GM23338 (cell line): ENCODE data around the gene TMEM134. TPM values are rescaled to one million over a fixed set of nuclear protein-coding genes. Genes with fewer than 3 reads are reported as not detected.

Source experiments
- ATAC-seq: fragments of 200-7000 bp; cut with Tn5 transposase; 3 replicates; pipeline ENCODE4 v1.9.1; 2020
- DNase-seq: peaks from one replicate; pipeline ENCODE4 v3.0.0-alpha.2; 2015; ENCODE audit warnings: low spot score
- H2AFZ ChIP-seq: fragments of 200-600 bp; sonication (generic); 2 replicates; pipeline ENCODE4 v1.8.0; 2016; ENCODE audit warnings: antibody characterized with exemption, mild to moderate bottlenecking, moderate library complexity
- H3F3A ChIP-seq: fragments of 200-600 bp; sonication (generic); replicated peaks from 2 replicates; pipeline ENCODE4 v1.8.0; 2017; ENCODE audit warnings: antibody characterized with exemption, mixed run types, low read depth
- H3K27ac ChIP-seq: fragments of 200-600 bp; sonication (generic); 2 replicates; pipeline ENCODE4 v1.6.1; 2016; ENCODE audit warnings: low read depth
- H3K27me3 ChIP-seq: fragments of 200-600 bp; sonication (generic); 2 replicates; pipeline ENCODE4 v1.8.0; 2016; ENCODE audit warnings: mild to moderate bottlenecking, mixed run types, moderate library complexity; ENCODE audit not compliant: insufficient read depth
- H3K36me3 ChIP-seq: fragments of 200-600 bp; sonication (generic); 2 replicates; pipeline ENCODE4 v1.8.0; 2016; ENCODE audit warnings: mild to moderate bottlenecking; ENCODE audit not compliant: insufficient read depth
- H3K4me1 ChIP-seq: fragments of 200-600 bp; sonication (generic); 2 replicates; pipeline ENCODE4 v1.8.0; 2016; ENCODE audit warnings: mild to moderate bottlenecking, moderate library complexity; ENCODE audit not compliant: insufficient read depth
- H3K4me2 ChIP-seq: fragments of 200-600 bp; sonication (generic); 2 replicates; pipeline ENCODE4 v1.7.1; 2017; ENCODE audit warnings: mixed run types
- H3K4me3 ChIP-seq: fragments of 200-600 bp; sonication (generic); 2 replicates; pipeline ENCODE4 v1.6.1; 2016; ENCODE audit warnings: mixed run types
- H3K79me2 ChIP-seq: fragments of 200-600 bp; sonication (generic); replicated peaks from 2 replicates; pipeline ENCODE4 v1.8.0; 2017; ENCODE audit warnings: mild to moderate bottlenecking; ENCODE audit not compliant: insufficient read depth
- H3K9me2 ChIP-seq: fragments of 200-600 bp; sonication (generic); 2 replicates; pipeline ENCODE4 v1.8.0; 2017; ENCODE audit not compliant: insufficient read depth
- H4K20me1 ChIP-seq: fragments of 200-600 bp; sonication (generic); replicated peaks from 2 replicates; pipeline ENCODE4 v1.8.0; 2017; ENCODE audit warnings: mild to moderate bottlenecking; ENCODE audit not compliant: insufficient read depth
- H3K27ac Mint-ChIP-seq: 2 replicates; pipeline ENCODE4 v1.8.0; 2020; ENCODE audit warnings: inconsistent platforms, mild to moderate bottlenecking, moderate library complexity, mixed read lengths
- H3K27me3 Mint-ChIP-seq: 3 replicates; pipeline ENCODE4 v1.8.0; 2022; ENCODE audit warnings: low read depth, mild to moderate bottlenecking, moderate library complexity, mixed read lengths, inconsistent platforms; ENCODE audit not compliant: insufficient read depth, poor library complexity
- H3K36me3 Mint-ChIP-seq: 3 replicates; pipeline ENCODE4 v1.8.0; 2021; ENCODE audit warnings: low read depth, mild to moderate bottlenecking, inconsistent platforms, moderate library complexity, mixed read lengths
- H3K4me1 Mint-ChIP-seq: 3 replicates; pipeline ENCODE4 v1.8.0; 2020; ENCODE audit warnings: mild to moderate bottlenecking, inconsistent platforms, mixed read lengths
- H3K4me3 Mint-ChIP-seq: 3 replicates; pipeline ENCODE4 v1.8.0; 2021; ENCODE audit warnings: moderate library complexity, mild to moderate bottlenecking, inconsistent platforms, mixed read lengths
- H3K9me3 Mint-ChIP-seq: 3 replicates; pipeline ENCODE4 v1.8.0; 2020; ENCODE audit warnings: moderate library complexity, mild to moderate bottlenecking, inconsistent platforms, mixed read lengths
- CREB1 ChIP-seq: fragments of 250-450 bp; sonication (Bioruptor Pico); IDR thresholded peaks from 2 replicates; pipeline ENCODE4 v1.5.0; 2020; ENCODE audit warnings: low read depth, mild to moderate bottlenecking, moderate library complexity
- EZH2 ChIP-seq: fragments of 200-600 bp; sonication (generic); IDR thresholded peaks from one replicate; pipeline ENCODE4 v1.8.0; 2017; ENCODE audit warnings: antibody characterized with exemption, mild to moderate bottlenecking, low read depth; ENCODE audit not compliant: unreplicated experiment
- EZH2phosphoT487 ChIP-seq: fragments of 200-600 bp; sonication (generic); IDR thresholded peaks from one replicate; pipeline ENCODE4 v1.8.1; 2018; ENCODE audit warnings: antibody characterized with exemption; ENCODE audit not compliant: unreplicated experiment
- JUNB ChIP-seq: IDR thresholded peaks from one replicate; pipeline ENCODE4 v1.6.1; 2016; ENCODE audit warnings: antibody characterized with exemption; ENCODE audit not compliant: unreplicated experiment
- NANOG ChIP-seq: IDR thresholded peaks from 2 replicates; pipeline ENCODE4 v1.6.1; 2016; ENCODE audit warnings: antibody characterized with exemption, borderline replicate concordance
- POLR2AphosphoS5 ChIP-seq: IDR thresholded peaks from 2 replicates; pipeline ENCODE4 v1.6.1; 2016; ENCODE audit warnings: antibody characterized with exemption, low read depth
- ZNF114 ChIP-seq: fragments of 250-450 bp; sonication (Bioruptor Pico); IDR thresholded peaks from 2 replicates; pipeline ENCODE4 v1.5.0; 2020; ENCODE audit warnings: mild to moderate bottlenecking, moderate library complexity
- ZNF331 ChIP-seq: fragments of 250-450 bp; sonication (Bioruptor Pico); IDR thresholded peaks from 2 replicates; pipeline ENCODE4 v1.5.0; 2020; ENCODE audit warnings: low read depth, mild to moderate bottlenecking, moderate library complexity
- polyA plus RNA-seq: library from polyadenylated mRNA; unstranded; fragments of >200 nt; fragmentation: Nextera tagmentation; extraction: Ambion mirVana; gene quantifications from 2 replicates; pipeline ENCODE4 v1.2.1, GENCODE V29; 2016
- total RNA-seq: library from RNA; depleted of rRNA; stranded (reverse); fragments of >200 nt; shearing (Covaris generic); gene quantifications from 2 replicates; pipeline ENCODE4 v1.2.3, GENCODE V29; 2014
- TF ChIP-seq, protein P1 (sequence below): fragments of 250-450 bp; sonication (Bioruptor Pico); IDR thresholded peaks from 2 replicates; pipeline ENCODE4 v1.5.0; 2020; ENCODE audit warnings: mild to moderate bottlenecking, moderate library complexity
- TF ChIP-seq, protein P2 (sequence below): IDR thresholded peaks from 2 replicates; pipeline ENCODE4 v1.6.1; 2016; ENCODE audit warnings: antibody characterized with exemption
- TF ChIP-seq, protein P3 (sequence below), 2 experiments: fragments of 200-600 bp in 1 of 2; sonication (generic) in 1 of 2; conservative IDR thresholded peaks; 2 replicates each; pipeline versions ENCODE4 v1.5.1 to v1.6.1; 2016 to 2017; ENCODE audit warnings: antibody characterized with exemption in 2 of 2, low read depth in 2 of 2, mild to moderate bottlenecking in 2 of 2, moderate library complexity in 1 of 2
- TF ChIP-seq, protein P4 (sequence below): IDR thresholded peaks from one replicate; pipeline ENCODE4 v1.6.1; 2018; ENCODE audit warnings: antibody characterized with exemption; ENCODE audit not compliant: unreplicated experiment

Gene TMEM134
- total and polyA plus RNA-seq, 2 experiments from 2014 or later, result 61.4 to 69.2 TPM

DNA sequence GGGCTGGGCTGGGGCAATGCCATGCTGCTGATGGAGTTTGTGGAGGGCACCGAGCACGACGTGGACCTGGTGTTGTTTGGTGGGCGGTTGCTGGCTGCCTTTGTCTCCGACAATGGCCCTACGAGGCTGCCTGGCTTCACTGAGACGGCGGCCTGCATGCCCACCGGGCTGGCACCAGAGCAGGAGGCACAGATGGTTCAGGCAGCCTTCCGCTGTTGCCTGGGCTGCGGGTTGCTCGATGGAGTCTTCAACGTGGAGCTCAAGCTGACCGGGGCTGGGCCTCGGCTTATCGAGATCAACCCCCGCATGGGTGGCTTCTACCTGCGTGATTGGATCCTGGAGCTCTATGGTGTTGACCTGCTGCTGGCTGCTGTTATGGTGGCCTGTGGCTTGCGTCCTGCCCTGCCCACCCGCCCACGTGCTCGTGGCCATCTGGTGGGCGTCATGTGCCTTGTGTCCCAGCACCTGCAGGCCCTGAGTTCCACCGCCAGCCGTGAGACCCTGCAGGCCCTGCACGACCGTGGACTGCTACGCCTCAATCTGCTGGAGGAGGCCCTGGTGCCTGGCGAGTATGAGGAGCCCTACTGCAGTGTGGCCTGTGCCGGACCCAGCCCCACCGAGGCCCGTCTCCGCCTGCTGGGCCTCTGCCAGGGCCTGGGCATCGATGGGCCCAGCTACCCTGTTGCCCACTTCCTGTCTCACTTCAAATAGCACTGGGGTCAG, 45.0 kb downstream of the TMEM134 start (continued):
- TF ChIP-seq EZH2phosphoT487, result no peak

DNA sequence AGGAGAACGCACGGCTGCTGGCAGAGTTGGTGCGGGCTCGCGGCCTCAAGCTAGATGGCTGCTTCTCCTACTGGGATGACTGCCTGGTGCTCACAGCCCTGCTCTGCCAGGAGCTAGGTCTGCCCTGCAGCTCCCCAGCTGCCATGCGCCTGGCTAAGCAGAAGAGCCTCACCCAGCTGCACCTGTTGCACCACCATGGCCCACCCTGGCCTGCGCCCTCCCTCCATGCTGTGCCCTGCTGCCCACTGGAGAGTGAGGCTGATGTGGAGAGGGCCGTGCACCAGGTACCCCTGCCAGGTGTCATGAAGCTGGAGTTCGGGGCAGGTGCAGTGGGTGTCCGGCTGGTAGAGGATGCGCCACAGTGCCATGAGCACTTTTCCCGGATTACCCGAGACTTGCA, 45.6 kb downstream of the TMEM134 start:
- H3F3A ChIP-seq, result peaks cover 8% of the 10 kb centered on the region; the same call in 1 of the 2 replicates
- no peak overlapping the region for H3K4me2 ChIP-seq
- no peak overlapping the region for H3K27ac ChIP-seq
- H3K9me2 ChIP-seq, result no peaks in the 10 kb centered on the region
- H2AFZ ChIP-seq, result no peak overlapping the region
- H3K4me1 ChIP-seq, result 0 out of 2 replicates have a peak, but pooled peaks cover 6% of the 10 kb centered on the region
- Mint-ChIP-seq H3K27me3 (peaks cover 31% of the 10 kb centered on the region), H3K4me1 (peaks cover 9% of the 10 kb centered on the region; the same call in 2 of the 3 replicates), H3K36me3 (no peaks in the 10 kb centered on the region), H3K4me3 (no peak overlapping the region), H3K9me3 (no peaks in the 10 kb centered on the region; the same call in 2 of the 3 replicates), H3K27ac (no peak overlapping the region)
- 0 out of 2 replicates have a peak, but pooled peaks cover 5% of the 10 kb centered on the region for H3K27me3 ChIP-seq
- no peaks in the 10 kb centered on the region for H4K20me1 ChIP-seq
- H3K36me3 ChIP-seq, result no peaks in the 10 kb centered on the region
- DNase-seq, result no peak
- no peak for ATAC-seq
- H3K4me3 ChIP-seq, result no peak overlapping the region
- H3K79me2 ChIP-seq, result peaks cover under 1% of the 10 kb centered on the region; the same call in 1 of the 2 replicates
- no peak for TF ChIP-seq POLR2AphosphoS5
- no peak for TF ChIP-seq JUNB
- TF ChIP-seq NANOG, result no peak
- TF ChIP-seq EZH2, result no peak
- no peak for TF ChIP-seq ZNF331
- TF ChIP-seq, protein P1, sequence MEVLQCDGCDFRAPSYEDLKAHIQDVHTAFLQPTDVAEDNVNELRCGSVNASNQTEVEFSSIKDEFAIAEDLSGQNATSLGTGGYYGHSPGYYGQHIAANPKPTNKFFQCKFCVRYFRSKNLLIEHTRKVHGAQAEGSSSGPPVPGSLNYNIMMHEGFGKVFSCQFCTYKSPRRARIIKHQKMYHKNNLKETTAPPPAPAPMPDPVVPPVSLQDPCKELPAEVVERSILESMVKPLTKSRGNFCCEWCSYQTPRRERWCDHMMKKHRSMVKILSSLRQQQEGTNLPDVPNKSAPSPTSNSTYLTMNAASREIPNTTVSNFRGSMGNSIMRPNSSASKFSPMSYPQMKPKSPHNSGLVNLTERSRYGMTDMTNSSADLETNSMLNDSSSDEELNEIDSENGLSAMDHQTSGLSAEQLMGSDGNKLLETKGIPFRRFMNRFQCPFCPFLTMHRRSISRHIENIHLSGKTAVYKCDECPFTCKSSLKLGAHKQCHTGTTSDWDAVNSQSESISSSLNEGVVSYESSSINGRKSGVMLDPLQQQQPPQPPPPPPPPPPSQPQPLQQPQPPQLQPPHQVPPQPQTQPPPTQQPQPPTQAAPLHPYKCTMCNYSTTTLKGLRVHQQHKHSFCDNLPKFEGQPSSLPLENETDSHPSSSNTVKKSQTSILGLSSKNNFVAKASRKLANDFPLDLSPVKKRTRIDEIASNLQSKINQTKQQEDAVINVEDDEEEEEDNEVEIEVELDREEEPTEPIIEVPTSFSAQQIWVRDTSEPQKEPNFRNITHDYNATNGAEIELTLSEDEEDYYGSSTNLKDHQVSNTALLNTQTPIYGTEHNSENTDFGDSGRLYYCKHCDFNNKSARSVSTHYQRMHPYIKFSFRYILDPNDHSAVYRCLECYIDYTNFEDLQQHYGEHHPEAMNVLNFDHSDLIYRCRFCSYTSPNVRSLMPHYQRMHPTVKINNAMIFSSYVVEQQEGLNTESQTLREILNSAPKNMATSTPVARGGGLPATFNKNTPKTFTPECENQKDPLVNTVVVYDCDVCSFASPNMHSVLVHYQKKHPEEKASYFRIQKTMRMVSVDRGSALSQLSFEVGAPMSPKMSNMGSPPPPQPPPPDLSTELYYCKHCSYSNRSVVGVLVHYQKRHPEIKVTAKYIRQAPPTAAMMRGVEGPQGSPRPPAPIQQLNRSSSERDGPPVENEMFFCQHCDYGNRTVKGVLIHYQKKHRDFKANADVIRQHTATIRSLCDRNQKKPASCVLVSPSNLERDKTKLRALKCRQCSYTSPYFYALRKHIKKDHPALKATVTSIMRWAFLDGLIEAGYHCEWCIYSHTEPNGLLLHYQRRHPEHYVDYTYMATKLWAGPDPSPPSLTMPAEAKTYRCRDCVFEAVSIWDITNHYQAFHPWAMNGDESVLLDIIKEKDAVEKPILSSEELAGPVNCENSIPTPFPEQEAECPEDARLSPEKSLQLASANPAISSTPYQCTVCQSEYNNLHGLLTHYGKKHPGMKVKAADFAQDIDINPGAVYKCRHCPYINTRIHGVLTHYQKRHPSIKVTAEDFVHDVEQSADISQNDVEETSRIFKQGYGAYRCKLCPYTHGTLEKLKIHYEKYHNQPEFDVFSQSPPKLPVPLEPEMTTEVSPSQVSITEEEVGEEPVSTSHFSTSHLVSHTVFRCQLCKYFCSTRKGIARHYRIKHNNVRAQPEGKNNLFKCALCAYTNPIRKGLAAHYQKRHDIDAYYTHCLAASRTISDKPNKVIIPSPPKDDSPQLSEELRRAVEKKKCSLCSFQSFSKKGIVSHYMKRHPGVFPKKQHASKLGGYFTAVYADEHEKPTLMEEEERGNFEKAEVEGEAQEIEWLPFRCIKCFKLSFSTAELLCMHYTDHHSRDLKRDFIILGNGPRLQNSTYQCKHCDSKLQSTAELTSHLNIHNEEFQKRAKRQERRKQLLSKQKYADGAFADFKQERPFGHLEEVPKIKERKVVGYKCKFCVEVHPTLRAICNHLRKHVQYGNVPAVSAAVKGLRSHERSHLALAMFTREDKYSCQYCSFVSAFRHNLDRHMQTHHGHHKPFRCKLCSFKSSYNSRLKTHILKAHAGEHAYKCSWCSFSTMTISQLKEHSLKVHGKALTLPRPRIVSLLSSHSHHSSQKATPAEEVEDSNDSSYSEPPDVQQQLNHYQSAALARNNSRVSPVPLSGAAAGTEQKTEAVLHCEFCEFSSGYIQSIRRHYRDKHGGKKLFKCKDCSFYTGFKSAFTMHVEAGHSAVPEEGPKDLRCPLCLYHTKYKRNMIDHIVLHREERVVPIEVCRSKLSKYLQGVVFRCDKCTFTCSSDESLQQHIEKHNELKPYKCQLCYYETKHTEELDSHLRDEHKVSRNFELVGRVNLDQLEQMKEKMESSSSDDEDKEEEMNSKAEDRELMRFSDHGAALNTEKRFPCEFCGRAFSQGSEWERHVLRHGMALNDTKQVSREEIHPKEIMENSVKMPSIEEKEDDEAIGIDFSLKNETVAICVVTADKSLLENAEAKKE (CRISPR knock-in tag), result no peak
- TF ChIP-seq ZNF114 (CRISPR knock-in tag), result no peak
- TF ChIP-seq, protein P2, sequence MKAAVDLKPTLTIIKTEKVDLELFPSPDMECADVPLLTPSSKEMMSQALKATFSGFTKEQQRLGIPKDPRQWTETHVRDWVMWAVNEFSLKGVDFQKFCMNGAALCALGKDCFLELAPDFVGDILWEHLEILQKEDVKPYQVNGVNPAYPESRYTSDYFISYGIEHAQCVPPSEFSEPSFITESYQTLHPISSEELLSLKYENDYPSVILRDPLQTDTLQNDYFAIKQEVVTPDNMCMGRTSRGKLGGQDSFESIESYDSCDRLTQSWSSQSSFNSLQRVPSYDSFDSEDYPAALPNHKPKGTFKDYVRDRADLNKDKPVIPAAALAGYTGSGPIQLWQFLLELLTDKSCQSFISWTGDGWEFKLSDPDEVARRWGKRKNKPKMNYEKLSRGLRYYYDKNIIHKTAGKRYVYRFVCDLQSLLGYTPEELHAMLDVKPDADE, result no peak
- TF ChIP-seq, protein P3, sequence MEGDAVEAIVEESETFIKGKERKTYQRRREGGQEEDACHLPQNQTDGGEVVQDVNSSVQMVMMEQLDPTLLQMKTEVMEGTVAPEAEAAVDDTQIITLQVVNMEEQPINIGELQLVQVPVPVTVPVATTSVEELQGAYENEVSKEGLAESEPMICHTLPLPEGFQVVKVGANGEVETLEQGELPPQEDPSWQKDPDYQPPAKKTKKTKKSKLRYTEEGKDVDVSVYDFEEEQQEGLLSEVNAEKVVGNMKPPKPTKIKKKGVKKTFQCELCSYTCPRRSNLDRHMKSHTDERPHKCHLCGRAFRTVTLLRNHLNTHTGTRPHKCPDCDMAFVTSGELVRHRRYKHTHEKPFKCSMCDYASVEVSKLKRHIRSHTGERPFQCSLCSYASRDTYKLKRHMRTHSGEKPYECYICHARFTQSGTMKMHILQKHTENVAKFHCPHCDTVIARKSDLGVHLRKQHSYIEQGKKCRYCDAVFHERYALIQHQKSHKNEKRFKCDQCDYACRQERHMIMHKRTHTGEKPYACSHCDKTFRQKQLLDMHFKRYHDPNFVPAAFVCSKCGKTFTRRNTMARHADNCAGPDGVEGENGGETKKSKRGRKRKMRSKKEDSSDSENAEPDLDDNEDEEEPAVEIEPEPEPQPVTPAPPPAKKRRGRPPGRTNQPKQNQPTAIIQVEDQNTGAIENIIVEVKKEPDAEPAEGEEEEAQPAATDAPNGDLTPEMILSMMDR (conservative IDR thresholded peaks at IDR 0.05; ENCODE audit: low read depth in 2 of 2), result no peak
- TF ChIP-seq EZH2phosphoT487, result no peak
- no peak for TF ChIP-seq CREB1 (CRISPR knock-in tag)
- TF ChIP-seq, protein P4, sequence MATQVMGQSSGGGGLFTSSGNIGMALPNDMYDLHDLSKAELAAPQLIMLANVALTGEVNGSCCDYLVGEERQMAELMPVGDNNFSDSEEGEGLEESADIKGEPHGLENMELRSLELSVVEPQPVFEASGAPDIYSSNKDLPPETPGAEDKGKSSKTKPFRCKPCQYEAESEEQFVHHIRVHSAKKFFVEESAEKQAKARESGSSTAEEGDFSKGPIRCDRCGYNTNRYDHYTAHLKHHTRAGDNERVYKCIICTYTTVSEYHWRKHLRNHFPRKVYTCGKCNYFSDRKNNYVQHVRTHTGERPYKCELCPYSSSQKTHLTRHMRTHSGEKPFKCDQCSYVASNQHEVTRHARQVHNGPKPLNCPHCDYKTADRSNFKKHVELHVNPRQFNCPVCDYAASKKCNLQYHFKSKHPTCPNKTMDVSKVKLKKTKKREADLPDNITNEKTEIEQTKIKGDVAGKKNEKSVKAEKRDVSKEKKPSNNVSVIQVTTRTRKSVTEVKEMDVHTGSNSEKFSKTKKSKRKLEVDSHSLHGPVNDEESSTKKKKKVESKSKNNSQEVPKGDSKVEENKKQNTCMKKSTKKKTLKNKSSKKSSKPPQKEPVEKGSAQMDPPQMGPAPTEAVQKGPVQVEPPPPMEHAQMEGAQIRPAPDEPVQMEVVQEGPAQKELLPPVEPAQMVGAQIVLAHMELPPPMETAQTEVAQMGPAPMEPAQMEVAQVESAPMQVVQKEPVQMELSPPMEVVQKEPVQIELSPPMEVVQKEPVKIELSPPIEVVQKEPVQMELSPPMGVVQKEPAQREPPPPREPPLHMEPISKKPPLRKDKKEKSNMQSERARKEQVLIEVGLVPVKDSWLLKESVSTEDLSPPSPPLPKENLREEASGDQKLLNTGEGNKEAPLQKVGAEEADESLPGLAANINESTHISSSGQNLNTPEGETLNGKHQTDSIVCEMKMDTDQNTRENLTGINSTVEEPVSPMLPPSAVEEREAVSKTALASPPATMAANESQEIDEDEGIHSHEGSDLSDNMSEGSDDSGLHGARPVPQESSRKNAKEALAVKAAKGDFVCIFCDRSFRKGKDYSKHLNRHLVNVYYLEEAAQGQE, result no peak
